ENCODE measurements around the gene OLFM4.

DNA sequence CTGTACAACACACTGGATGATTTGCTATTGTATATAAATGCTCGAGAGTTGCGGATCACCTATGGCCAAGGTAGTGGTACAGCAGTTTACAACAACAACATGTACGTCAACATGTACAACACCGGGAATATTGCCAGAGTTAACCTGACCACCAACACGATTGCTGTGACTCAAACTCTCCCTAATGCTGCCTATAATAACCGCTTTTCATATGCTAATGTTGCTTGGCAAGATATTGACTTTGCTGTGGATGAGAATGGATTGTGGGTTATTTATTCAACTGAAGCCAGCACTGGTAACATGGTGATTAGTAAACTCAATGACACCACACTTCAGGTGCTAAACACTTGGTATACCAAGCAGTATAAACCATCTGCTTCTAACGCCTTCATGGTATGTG lies 21.5 kb downstream of the OLFM4 start:
- TF ChIP-seq EZH2 (IDR thresholded peaks at IDR 0.05; ENCODE audit: low read depth, unreplicated experiment) (no peak), POLR2AphosphoS5 (IDR thresholded peaks at IDR 0.05; ENCODE audit: low read depth) (no peak), EZH2phosphoT487 (IDR thresholded peaks at IDR 0.05; ENCODE audit: unreplicated experiment) (no peak)
- TF ChIP-seq, protein P1, sequence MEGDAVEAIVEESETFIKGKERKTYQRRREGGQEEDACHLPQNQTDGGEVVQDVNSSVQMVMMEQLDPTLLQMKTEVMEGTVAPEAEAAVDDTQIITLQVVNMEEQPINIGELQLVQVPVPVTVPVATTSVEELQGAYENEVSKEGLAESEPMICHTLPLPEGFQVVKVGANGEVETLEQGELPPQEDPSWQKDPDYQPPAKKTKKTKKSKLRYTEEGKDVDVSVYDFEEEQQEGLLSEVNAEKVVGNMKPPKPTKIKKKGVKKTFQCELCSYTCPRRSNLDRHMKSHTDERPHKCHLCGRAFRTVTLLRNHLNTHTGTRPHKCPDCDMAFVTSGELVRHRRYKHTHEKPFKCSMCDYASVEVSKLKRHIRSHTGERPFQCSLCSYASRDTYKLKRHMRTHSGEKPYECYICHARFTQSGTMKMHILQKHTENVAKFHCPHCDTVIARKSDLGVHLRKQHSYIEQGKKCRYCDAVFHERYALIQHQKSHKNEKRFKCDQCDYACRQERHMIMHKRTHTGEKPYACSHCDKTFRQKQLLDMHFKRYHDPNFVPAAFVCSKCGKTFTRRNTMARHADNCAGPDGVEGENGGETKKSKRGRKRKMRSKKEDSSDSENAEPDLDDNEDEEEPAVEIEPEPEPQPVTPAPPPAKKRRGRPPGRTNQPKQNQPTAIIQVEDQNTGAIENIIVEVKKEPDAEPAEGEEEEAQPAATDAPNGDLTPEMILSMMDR (conservative IDR thresholded peaks at IDR 0.05; ENCODE audit: low read depth in 2 of 2) = no peak
